ENCODE data around the gene GALP.

GRCh38 chr19:56138069-56138468 is 37.7 kb upstream of the GALP start:
- TF ChIP-seq, protein P1, sequence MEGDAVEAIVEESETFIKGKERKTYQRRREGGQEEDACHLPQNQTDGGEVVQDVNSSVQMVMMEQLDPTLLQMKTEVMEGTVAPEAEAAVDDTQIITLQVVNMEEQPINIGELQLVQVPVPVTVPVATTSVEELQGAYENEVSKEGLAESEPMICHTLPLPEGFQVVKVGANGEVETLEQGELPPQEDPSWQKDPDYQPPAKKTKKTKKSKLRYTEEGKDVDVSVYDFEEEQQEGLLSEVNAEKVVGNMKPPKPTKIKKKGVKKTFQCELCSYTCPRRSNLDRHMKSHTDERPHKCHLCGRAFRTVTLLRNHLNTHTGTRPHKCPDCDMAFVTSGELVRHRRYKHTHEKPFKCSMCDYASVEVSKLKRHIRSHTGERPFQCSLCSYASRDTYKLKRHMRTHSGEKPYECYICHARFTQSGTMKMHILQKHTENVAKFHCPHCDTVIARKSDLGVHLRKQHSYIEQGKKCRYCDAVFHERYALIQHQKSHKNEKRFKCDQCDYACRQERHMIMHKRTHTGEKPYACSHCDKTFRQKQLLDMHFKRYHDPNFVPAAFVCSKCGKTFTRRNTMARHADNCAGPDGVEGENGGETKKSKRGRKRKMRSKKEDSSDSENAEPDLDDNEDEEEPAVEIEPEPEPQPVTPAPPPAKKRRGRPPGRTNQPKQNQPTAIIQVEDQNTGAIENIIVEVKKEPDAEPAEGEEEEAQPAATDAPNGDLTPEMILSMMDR (conservative IDR thresholded peaks at IDR 0.05; ENCODE audit: low read depth, low read length): no peak
- TF ChIP-seq EZH2phosphoT487 (IDR thresholded peaks at IDR 0.05; ENCODE audit: borderline replicate concordance, low read length): no peak
